Activated B cell treated with CpG ODN at 0.5 μM for 24 hours (primary cell): ENCODE data around the gene ADM. TPM values are rescaled to one million over a fixed set of nuclear protein-coding genes. Genes with fewer than 3 reads are reported as not detected.

Experiments
- ATAC-seq: fragments of 200-7000 bp; cut with Tn5 transposase; one replicate; pipeline ENCODE4 v1.10.0; 2021; ENCODE audit warnings: low read depth, mild to moderate bottlenecking, moderate library complexity
- CTCF ChIA-PET: fragments of 350-600 bp; sonication (Branson Sonifier 250); formaldehyde crosslinking; loops from one replicate; lab custom pipeline; 2021; ENCODE audit warnings: antibody characterized with exemption; lab: Charles Lee
- POLR2A ChIA-PET: fragments of 350-600 bp; sonication (Branson Sonifier 250); formaldehyde crosslinking; loops from one replicate; lab custom pipeline; 2021; ENCODE audit warnings: antibody characterized with exemption; lab: Charles Lee
- DNase-seq: peaks from one replicate; pipeline ENCODE4 v3.0.0; 2022
- H3K27ac Mint-ChIP-seq: one replicate; pipeline ENCODE4 v1.8.0; 2020; ENCODE audit warnings: mixed read lengths
- H3K27me3 Mint-ChIP-seq: one replicate; pipeline ENCODE4 v1.8.0; 2021; ENCODE audit warnings: mixed read lengths
- H3K36me3 Mint-ChIP-seq: one replicate; pipeline ENCODE4 v1.8.0; 2021; ENCODE audit warnings: low read depth, mixed read lengths
- H3K4me1 Mint-ChIP-seq: one replicate; pipeline ENCODE4 v1.8.0; 2021; ENCODE audit warnings: mixed read lengths
- H3K4me3 Mint-ChIP-seq: one replicate; pipeline ENCODE4 v1.8.0; 2020; ENCODE audit warnings: mild to moderate bottlenecking, mixed read lengths
- H3K9me3 Mint-ChIP-seq: one replicate; pipeline ENCODE4 v1.8.0; 2020; ENCODE audit warnings: mixed read lengths
- CTCF ChIP-seq: fragments of 200-600 bp; IDR thresholded peaks from one replicate; pipeline ENCODE4 v1.8.0; 2022; ENCODE audit warnings: antibody characterized with exemption, mild to moderate bottlenecking
- intact Hi-C: fragments of 100-400 bp; cut with micrococcal nuclease; formaldehyde crosslinking; loops from one replicate; pipeline ENCODE4 v1.15.1; 2024
- total RNA-seq: library from RNA; stranded (reverse); gene quantifications from 2 replicates; pipeline ENCODE4 v1.2.3, GENCODE V29; 2022

The ADM gene
- total RNA-seq, 1 donor from 2014 or later = 1.2 TPM

- ChIA-PET POLR2A (no interaction called here), CTCF (no interaction called here)
- DNase-seq = no peak
- Mint-ChIP-seq H3K27me3 (no peaks in the 10 kb centered on the region), H3K36me3 (no peaks in the 10 kb centered on the region), H3K4me3 (no peak overlapping the region), H3K4me1 (peaks cover 6% of the 10 kb centered on the region), H3K27ac (no peak overlapping the region), H3K9me3 (no peaks in the 10 kb centered on the region)
- intact Hi-C loops = no loop called here
- no peak for ATAC-seq
- TF ChIP-seq CTCF = no peak
Measured at GRCh38 chr11:10272132-10272531, 32.7 kb upstream of the ADM start.

- POLR2A ChIA-PET = no interaction called here
- ATAC-seq (no peak), DNase-seq (no peak)
- intact Hi-C loops = no loop called here
- TF ChIP-seq CTCF = no peak
- no peaks in the 10 kb centered on the region for H3K9me3 Mint-ChIP-seq
- H3K4me1 Mint-ChIP-seq = peaks cover 6% of the 10 kb centered on the region
- no peak overlapping the region for H3K4me3 Mint-ChIP-seq
- no peaks in the 10 kb centered on the region for H3K36me3 Mint-ChIP-seq
- H3K27me3 Mint-ChIP-seq = no peaks in the 10 kb centered on the region
- CTCF ChIA-PET = no interaction called here
- no peak overlapping the region for H3K27ac Mint-ChIP-seq
Measured at GRCh38 chr11:10273738-10274137, 31.1 kb upstream of the ADM start.

GRCh38 chr11:10274726-10275125 is 30.1 kb upstream of the ADM start:
- ATAC-seq = no peak
- Mint-ChIP-seq H3K9me3 (no peaks in the 10 kb centered on the region), H3K27me3 (no peaks in the 10 kb centered on the region), H3K4me1 (peaks cover 6% of the 10 kb centered on the region), H3K27ac (no peak overlapping the region), H3K4me3 (no peak overlapping the region), H3K36me3 (no peaks in the 10 kb centered on the region)
- intact Hi-C loops = no loop called here
- no peak for DNase-seq
- no peak for TF ChIP-seq CTCF
- ChIA-PET POLR2A (no interaction called here), CTCF (no interaction called here)

- no peaks in the 10 kb centered on the region for H3K9me3 Mint-ChIP-seq
- no peak overlapping the region for H3K4me3 Mint-ChIP-seq
- POLR2A ChIA-PET = no interaction called here
- intact Hi-C loops = no loop called here
- TF ChIP-seq CTCF = no peak
- ATAC-seq (no peak), DNase-seq (no peak)
- no peak overlapping the region for H3K27ac Mint-ChIP-seq
- H3K27me3 Mint-ChIP-seq = no peaks in the 10 kb centered on the region
- CTCF ChIA-PET = no interaction called here
- H3K36me3 Mint-ChIP-seq = no peaks in the 10 kb centered on the region
- H3K4me1 Mint-ChIP-seq = peaks cover 6% of the 10 kb centered on the region
Measured at GRCh38 chr11:10275714-10276113, 29.2 kb upstream of the ADM start.

- H3K4me3 Mint-ChIP-seq = no peak overlapping the region
- DNase-seq (no peak), ATAC-seq (no peak)
- ChIA-PET POLR2A (no interaction called here), CTCF (interaction anchor here (1.9 kb wide), 1 partner anchor 26 kb away, joined by 4 read pairs; no protein-coding TSS in a partner anchor)
- peaks cover 9% of the 10 kb centered on the region for H3K4me1 Mint-ChIP-seq
- intact Hi-C loops = no loop called here
- TF ChIP-seq CTCF = no peak
- H3K9me3 Mint-ChIP-seq = no peaks in the 10 kb centered on the region
- H3K27me3 Mint-ChIP-seq = peaks cover 15% of the 10 kb centered on the region
- H3K27ac Mint-ChIP-seq = no peak overlapping the region
- no peaks in the 10 kb centered on the region for H3K36me3 Mint-ChIP-seq
Measured at GRCh38 chr11:10282117-10282516, 22.8 kb upstream of the ADM start.
